COLO668 (cell line): ENCODE measurements around the gene ZNF582.

Source experiments
- DNase-seq: peaks from one replicate; lab custom pipeline; 2025; ENCODE audit not compliant: unreplicated experiment; lab: John Stamatoyannopoulos, UW

The ZNF582 gene

GRCh38 chr19:56393119-56394012, at the start of gene ZNF582:
ZNF582 (minus strand) TSS chr19:56393534; CDS start chr19:56391752, 1,782 bp downstream.
- peak; percentile 83 for DNase-seq

- DNase-seq, result no peak
Measured at GRCh38 chr19:56441206-56441792, 48.0 kb upstream of the ZNF582 start.

- DNase-seq, result no peak
Measured at GRCh38 chr19:56423985-56424353, 30.6 kb upstream of the ZNF582 start.

- DNase-seq, result no peak
Measured at GRCh38 chr19:56423276-56423984, 30.1 kb upstream of the ZNF582 start.

GRCh38 chr19:56405062-56405461, 11.7 kb upstream of the ZNF582 start:
- DNase-seq, result no peak

GRCh38 chr19:56404705-56405056, 11.3 kb upstream of the ZNF582 start:
- DNase-seq, result no peak

- peak; percentile 88 for DNase-seq
Measured at GRCh38 chr19:56403764-56404704, 10.7 kb upstream of the ZNF582 start, which contains the start of gene ZNF583. ZNF583 (plus strand) TSS chr19:56404332; CDS start chr19:56407115, 2,783 bp downstream.

GRCh38 chr19:56403261-56403660, 9.9 kb upstream of the ZNF582 start:
- DNase-seq, result no peak

- DNase-seq, result no peak
Measured at GRCh38 chr19:56400485-56400884, 7.2 kb upstream of the ZNF582 start.

GRCh38 chr19:56398809-56399208, 5.5 kb upstream of the ZNF582 start:
- DNase-seq, result no peak

GRCh38 chr19:56383826-56384605, 9.3 kb downstream of the ZNF582 start:
- DNase-seq, result no peak

- DNase-seq, result no peak
Measured at GRCh38 chr19:56377105-56377924, 16.0 kb downstream of the ZNF582 start.

GRCh38 chr19:56372281-56372680, 21.1 kb downstream of the ZNF582 start:
- DNase-seq, result no peak

GRCh38 chr19:56369886-56370676, 23.3 kb downstream of the ZNF582 start:
- no peak for DNase-seq

GRCh38 chr19:56367829-56368711, 25.3 kb downstream of the ZNF582 start:
- DNase-seq, result peak; percentile 92

GRCh38 chr19:56360841-56361240, 32.5 kb downstream of the ZNF582 start:
- no peak for DNase-seq

- no peak for DNase-seq
Measured at GRCh38 chr19:56356944-56357343, 36.4 kb downstream of the ZNF582 start.
